A673 (cell line): ENCODE measurements around the gene COL8A1. TPM values are rescaled to one million over a fixed set of nuclear protein-coding genes. Genes with fewer than 3 reads are reported as not detected.

ENCODE experiments used
- BruUV-seq: library from RNA; stranded (reverse); fragments of 400-500 nt; replicated peaks from 2 replicates; lab custom pipeline; 2021; lab: Mats Ljungman, UMichigan
- CTCF ChIA-PET: fragments of 300-600 bp; sonication (Branson Sonifier 250); formaldehyde crosslinking; loops from one replicate; lab custom pipeline; 2022; ENCODE audit warnings: antibody characterized with exemption; lab: Charles Lee
- POLR2A ChIA-PET: fragments of 300-600 bp; sonication (Branson Sonifier 250); formaldehyde crosslinking; loops from one replicate; lab custom pipeline; 2022; ENCODE audit warnings: antibody characterized with exemption; ENCODE audit not compliant: low non-redundant PET; lab: Charles Lee
- DNase-seq: peaks from one replicate; pipeline ENCODE4 v3.0.0-alpha.2; 2015; ENCODE audit warnings: low spot score
- H3K27ac ChIP-seq: fragments of 200-600 bp; sonication (generic); 2 replicates; pipeline ENCODE4 v1.5.1; 2016; ENCODE audit warnings: mixed run types, low read depth, mild to moderate bottlenecking, mixed read lengths, antibody characterized with exemption, low read length; ENCODE audit not compliant: poor library complexity, severe bottlenecking
- H3K27me3 ChIP-seq: fragments of 200-600 bp; sonication (generic); replicated peaks from 2 replicates; pipeline ENCODE4 v1.6.1; 2017; ENCODE audit warnings: mixed run types, low read depth, mild to moderate bottlenecking, mixed read lengths, antibody characterized with exemption, low read length; ENCODE audit not compliant: insufficient read depth, poor library complexity
- H3K36me3 ChIP-seq: fragments of 200-600 bp; sonication (generic); 2 replicates; pipeline ENCODE4 v1.6.1; 2016; ENCODE audit warnings: mixed run types, mild to moderate bottlenecking, mixed read lengths, antibody characterized with exemption, low read length; ENCODE audit not compliant: insufficient read depth, poor library complexity, severe bottlenecking
- H3K4me1 ChIP-seq: fragments of 200-600 bp; sonication (generic); 2 replicates; pipeline ENCODE4 v1.6.1; 2017; ENCODE audit warnings: mixed run types, mild to moderate bottlenecking, mixed read lengths, antibody characterized with exemption, low read length; ENCODE audit not compliant: insufficient read depth, poor library complexity, severe bottlenecking
- H3K4me3 ChIP-seq: fragments of 200-600 bp; sonication (generic); 2 replicates; pipeline ENCODE4 v1.5.1; 2016; ENCODE audit warnings: low read depth, mixed run types, mild to moderate bottlenecking, mixed read lengths, low read length; ENCODE audit not compliant: poor library complexity, severe bottlenecking
- H3K9me3 ChIP-seq: fragments of 200-600 bp; sonication (generic); 2 replicates; pipeline ENCODE4 v1.6.1; 2016; ENCODE audit warnings: mixed run types, low read depth, mild to moderate bottlenecking, mixed read lengths, antibody characterized with exemption, low read length; ENCODE audit not compliant: poor library complexity, severe bottlenecking
- CTCF ChIP-seq: fragments of 300-800, 200-600 bp; sonication (generic); conservative IDR thresholded peaks from 2 replicates; pipeline ENCODE4 v1.5.1; 2017; ENCODE audit warnings: low read depth, mild to moderate bottlenecking, antibody characterized with exemption, low read length, moderate library complexity, mixed read lengths
- EZH2 ChIP-seq: fragments of 200-600 bp; sonication (generic); IDR thresholded peaks from 2 replicates; pipeline ENCODE4 v1.6.1; 2017; ENCODE audit warnings: borderline replicate concordance, low read depth, mild to moderate bottlenecking, mixed read lengths, antibody characterized with exemption, low read length; ENCODE audit not compliant: poor library complexity, severe bottlenecking
- intact Hi-C: fragments of 100-400 bp; cut with micrococcal nuclease; formaldehyde crosslinking; loops from one replicate; pipeline ENCODE4 v1.10.0; 2022; ENCODE audit not compliant: unreplicated experiment
- total RNA-seq: library from RNA; stranded (reverse); gene quantifications from 2 replicates; pipeline ENCODE4 v1.2.3, GENCODE V29; 2021

Gene COL8A1
- total RNA-seq, 1 experiment from 2014 or later, result 2.5 TPM

DNA sequence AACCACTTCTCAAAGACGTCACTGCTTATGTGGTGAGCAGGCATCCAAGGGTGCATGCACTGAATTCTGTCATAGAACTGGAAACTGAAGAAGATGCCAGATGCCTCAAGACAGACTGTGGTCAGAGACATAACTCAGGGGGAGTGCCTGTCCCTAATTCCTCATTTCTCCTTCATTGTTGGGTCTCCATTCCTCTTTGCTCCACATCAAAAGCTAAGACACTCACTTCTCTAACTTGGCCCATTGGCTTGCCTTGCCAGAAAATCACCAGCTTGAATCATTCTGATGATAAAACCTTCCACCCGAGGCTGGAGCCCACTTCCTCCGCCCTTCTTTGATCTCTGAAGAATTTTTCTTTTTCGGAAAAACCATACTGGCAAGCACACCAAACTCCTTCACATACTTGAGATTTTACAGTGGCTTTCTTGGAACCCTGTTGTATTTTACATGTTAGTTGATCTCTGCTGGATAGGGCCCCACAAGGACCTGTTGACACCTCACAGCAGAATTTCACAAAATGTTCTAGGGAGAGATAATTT is 69.9 kb downstream of the COL8A1 start:
- TF ChIP-seq CTCF (no peak), EZH2 (no peak)
- DNase-seq, result no peak
- CTCF ChIA-PET, result no interaction called here
- Histone ChIP-seq H3K27me3 (no peaks in the 10 kb centered on the region), H3K27ac (no peak overlapping the region), H3K9me3 (no peaks in the 10 kb centered on the region), H3K4me3 (no peak overlapping the region), H3K36me3 (no peaks in the 10 kb centered on the region), H3K4me1 (no peaks in the 10 kb centered on the region)
- POLR2A ChIA-PET, result no interaction called here
- no TSS peak for BruUV-seq
- intact Hi-C loops, result loop anchor here (10.0 kb wide), 1 partner anchor 547 kb away; no protein-coding TSS in a partner anchor

DNA sequence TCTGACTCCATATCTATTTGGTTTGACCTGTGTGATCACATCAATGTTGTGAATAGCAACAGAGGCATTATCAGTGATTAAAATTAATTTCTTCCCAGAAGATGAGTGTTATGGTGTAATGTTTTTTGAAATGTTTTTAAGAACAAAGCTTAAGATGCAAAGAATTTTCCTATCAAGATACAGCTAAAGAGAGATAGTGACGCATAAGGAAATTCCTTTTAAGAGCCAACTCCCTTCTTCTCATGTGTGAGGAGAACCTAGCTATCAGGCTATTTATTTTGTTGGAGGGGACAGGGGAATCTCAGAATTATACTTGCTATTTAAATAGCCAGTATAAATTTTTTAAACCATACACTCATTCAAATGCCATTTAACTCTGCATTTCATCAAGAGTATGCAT is 71.3 kb downstream of the COL8A1 start:
- intact Hi-C loops, result loop anchor here (10.0 kb wide), 1 partner anchor 545 kb away; no protein-coding TSS in a partner anchor
- H3K27ac ChIP-seq, result no peak overlapping the region
- no peaks in the 10 kb centered on the region for H3K9me3 ChIP-seq
- ChIA-PET POLR2A (no interaction called here), CTCF (no interaction called here)
- DNase-seq, result no peak
- H3K36me3 ChIP-seq, result no peaks in the 10 kb centered on the region
- no peak overlapping the region for H3K4me3 ChIP-seq
- TF ChIP-seq CTCF, result no peak
- TF ChIP-seq EZH2, result no peak
- no peaks in the 10 kb centered on the region for H3K27me3 ChIP-seq
- BruUV-seq, result no TSS peak
- no peaks in the 10 kb centered on the region for H3K4me1 ChIP-seq

GRCh38 chr3:99710094-99710493 is 71.7 kb downstream of the COL8A1 start:
- no peaks in the 10 kb centered on the region for H3K36me3 ChIP-seq
- CTCF ChIA-PET, result no interaction called here
- H3K27me3 ChIP-seq, result no peaks in the 10 kb centered on the region
- BruUV-seq, result no TSS peak
- POLR2A ChIA-PET, result no interaction called here
- no peak for TF ChIP-seq CTCF
- TF ChIP-seq EZH2, result no peak
- H3K27ac ChIP-seq, result no peak overlapping the region
- no peaks in the 10 kb centered on the region for H3K4me1 ChIP-seq
- intact Hi-C loops, result no loop called here
- no peak overlapping the region for H3K4me3 ChIP-seq
- no peak for DNase-seq
- no peaks in the 10 kb centered on the region for H3K9me3 ChIP-seq
